ENCODE data around the gene ATRN. TPM values are rescaled to one million over a fixed set of nuclear protein-coding genes. Genes with fewer than 3 reads are reported as not detected.

ATRN gene
- total and polyA plus RNA-seq, 2 donors (not counting 1 experiment from before 2014, with no cell fraction given): 5.8 to 19.5 TPM

GRCh38 chr20:3464166-3464565 is 6.7 kb upstream of the ATRN start:
- Histone ChIP-seq H3K9me3 (ENCODE audit: control extremely low read depth in 1 of 3, control insufficient read depth in 2 of 3, insufficient read depth in 1 of 3, low read length in 2 of 3) (no peaks in the 10 kb centered on the region), H3K27me3 (replicated peaks in 1 of 4; ENCODE audit: control extremely low read depth in 1 of 4, control insufficient read depth in 3 of 4, insufficient read depth in 4 of 4, low read length in 3 of 4) (peaks cover 0 to 5% (median 3%) of the 10 kb centered on the region in 4 experiments), H3K79me2 (ENCODE audit: control insufficient read depth, insufficient read depth, low read length) (no peaks in the 10 kb centered on the region), H3K4me2 (replicated peaks; ENCODE audit: low read depth, low read length, poor library complexity, severe bottlenecking) (no peak overlapping the region), H2AFZ (ENCODE audit: insufficient read depth, low read depth, low read length, poor library complexity, severe bottlenecking) (no peak overlapping the region), H3K4me3 (ENCODE audit: control extremely low read depth in 1 of 5, extremely low read depth in 1 of 5, insufficient read depth in 1 of 5, low read depth in 2 of 5, low read length in 4 of 5) (no peak overlapping the region), H3K36me3 (replicated peaks in 1 of 2; ENCODE audit: control extremely low read depth in 1 of 2, control insufficient read depth in 1 of 2, extremely low read depth in 1 of 2, insufficient read depth in 2 of 2, low read length in 1 of 2) (no peaks in the 10 kb centered on the region), H3K27ac (ENCODE audit: low read length in 2 of 2) (no peak overlapping the region), H4K20me1 (ENCODE audit: control insufficient read depth, insufficient read depth, low read length, poor library complexity, severe bottlenecking) (no peaks in the 10 kb centered on the region), H3K9ac (ENCODE audit: low read length) (no peak overlapping the region), H3K4me1 (ENCODE audit: control insufficient read depth in 2 of 2, insufficient read depth in 2 of 2, low read length in 2 of 2) (no peaks in the 10 kb centered on the region)
- POLR2A ChIA-PET: no interaction called here
- intact Hi-C loops (cut with micrococcal nuclease): no loop called here
- ATAC-seq (ENCODE audit: low read depth) (no peak), DNase-seq (no peak)
- Mint-ChIP-seq H3K9me3 (ENCODE audit: insufficient read depth) (no peaks in the 10 kb centered on the region), H3K27ac (no peak overlapping the region), H3K27me3 (peaks cover 13% of the 10 kb centered on the region), H3K4me3 (no peak overlapping the region), H3K4me1 (no peaks in the 10 kb centered on the region)
- WGBS (ENCODE audit: insufficient coverage): 50% methylated on average over 1 of the region's 4 CpGs
- CTCF ChIA-PET: no interaction called here
- TF ChIP-seq EZH2 (IDR thresholded peaks at IDR 0.05; ENCODE audit: borderline replicate concordance, insufficient read depth, low read depth, low read length, poor library complexity, severe bottlenecking): no peak
- TF ChIP-seq, protein P1, sequence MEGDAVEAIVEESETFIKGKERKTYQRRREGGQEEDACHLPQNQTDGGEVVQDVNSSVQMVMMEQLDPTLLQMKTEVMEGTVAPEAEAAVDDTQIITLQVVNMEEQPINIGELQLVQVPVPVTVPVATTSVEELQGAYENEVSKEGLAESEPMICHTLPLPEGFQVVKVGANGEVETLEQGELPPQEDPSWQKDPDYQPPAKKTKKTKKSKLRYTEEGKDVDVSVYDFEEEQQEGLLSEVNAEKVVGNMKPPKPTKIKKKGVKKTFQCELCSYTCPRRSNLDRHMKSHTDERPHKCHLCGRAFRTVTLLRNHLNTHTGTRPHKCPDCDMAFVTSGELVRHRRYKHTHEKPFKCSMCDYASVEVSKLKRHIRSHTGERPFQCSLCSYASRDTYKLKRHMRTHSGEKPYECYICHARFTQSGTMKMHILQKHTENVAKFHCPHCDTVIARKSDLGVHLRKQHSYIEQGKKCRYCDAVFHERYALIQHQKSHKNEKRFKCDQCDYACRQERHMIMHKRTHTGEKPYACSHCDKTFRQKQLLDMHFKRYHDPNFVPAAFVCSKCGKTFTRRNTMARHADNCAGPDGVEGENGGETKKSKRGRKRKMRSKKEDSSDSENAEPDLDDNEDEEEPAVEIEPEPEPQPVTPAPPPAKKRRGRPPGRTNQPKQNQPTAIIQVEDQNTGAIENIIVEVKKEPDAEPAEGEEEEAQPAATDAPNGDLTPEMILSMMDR (IDR thresholded peaks at IDR 0.05): no peak

- 33% methylated on average over 1 of the region's 1 CpG for WGBS (ENCODE audit: insufficient coverage)
- TF ChIP-seq, protein P1 (IDR thresholded peaks at IDR 0.05): no peak
- no peak for TF ChIP-seq EZH2 (IDR thresholded peaks at IDR 0.05; ENCODE audit: borderline replicate concordance, insufficient read depth, low read depth, low read length, poor library complexity, severe bottlenecking)
- H3K79me2 ChIP-seq (ENCODE audit: control insufficient read depth, insufficient read depth, low read length): no peaks in the 10 kb centered on the region
- POLR2A ChIA-PET: no interaction called here
- ATAC-seq (ENCODE audit: low read depth): no peak
- no peaks in the 10 kb centered on the region for H4K20me1 ChIP-seq (ENCODE audit: control insufficient read depth, insufficient read depth, low read length, poor library complexity, severe bottlenecking)
- H2AFZ ChIP-seq (ENCODE audit: insufficient read depth, low read depth, low read length, poor library complexity, severe bottlenecking): no peak overlapping the region
- no peak overlapping the region for H3K4me3 ChIP-seq (ENCODE audit: control extremely low read depth in 1 of 5, extremely low read depth in 1 of 5, insufficient read depth in 1 of 5, low read depth in 2 of 5, low read length in 4 of 5)
- peaks cover under 1 to 3% of the 10 kb centered on the region in 2 donors for H3K4me1 ChIP-seq (ENCODE audit: control insufficient read depth in 2 of 2, insufficient read depth in 2 of 2, low read length in 2 of 2)
- Mint-ChIP-seq H3K27me3 (peaks cover 13% of the 10 kb centered on the region), H3K9me3 (ENCODE audit: insufficient read depth) (no peaks in the 10 kb centered on the region), H3K4me1 (peaks cover 3% of the 10 kb centered on the region), H3K27ac (no peak overlapping the region), H3K4me3 (no peak overlapping the region)
- H3K9me3 ChIP-seq (ENCODE audit: control extremely low read depth in 1 of 3, control insufficient read depth in 2 of 3, insufficient read depth in 1 of 3, low read length in 2 of 3): no peaks in the 10 kb centered on the region
- intact Hi-C loops (cut with micrococcal nuclease): no loop called here
- no peak overlapping the region for H3K9ac ChIP-seq (ENCODE audit: low read length)
- H3K4me2 ChIP-seq (replicated peaks; ENCODE audit: low read depth, low read length, poor library complexity, severe bottlenecking): no peak overlapping the region
- DNase-seq: no peak
- CTCF ChIA-PET: no interaction called here
- H3K27ac ChIP-seq (ENCODE audit: low read length in 2 of 2): no peak overlapping the region
- H3K36me3 ChIP-seq (replicated peaks in 1 of 2; ENCODE audit: control extremely low read depth in 1 of 2, control insufficient read depth in 1 of 2, extremely low read depth in 1 of 2, insufficient read depth in 2 of 2, low read length in 1 of 2): no peaks in the 10 kb centered on the region
- peaks cover 0 to 5% (median 3%) of the 10 kb centered on the region in 4 experiments for H3K27me3 ChIP-seq (replicated peaks in 1 of 4; ENCODE audit: control extremely low read depth in 1 of 4, control insufficient read depth in 3 of 4, insufficient read depth in 4 of 4, low read length in 3 of 4)
Measured at GRCh38 chr20:3465301-3465700, 5.5 kb upstream of the ATRN start.

Measured in B cell (primary cell).